Measurements from ENCODE around the gene MMD. TPM values are rescaled to one million over a fixed set of nuclear protein-coding genes. Genes with fewer than 3 reads are reported as not detected.

MMD gene
- total and polyA plus RNA-seq, 2 of the 13 experiments (the other 11 are each of a cell fraction or from before 2014, with no cell fraction given), result 121 to 225 TPM

DNA sequence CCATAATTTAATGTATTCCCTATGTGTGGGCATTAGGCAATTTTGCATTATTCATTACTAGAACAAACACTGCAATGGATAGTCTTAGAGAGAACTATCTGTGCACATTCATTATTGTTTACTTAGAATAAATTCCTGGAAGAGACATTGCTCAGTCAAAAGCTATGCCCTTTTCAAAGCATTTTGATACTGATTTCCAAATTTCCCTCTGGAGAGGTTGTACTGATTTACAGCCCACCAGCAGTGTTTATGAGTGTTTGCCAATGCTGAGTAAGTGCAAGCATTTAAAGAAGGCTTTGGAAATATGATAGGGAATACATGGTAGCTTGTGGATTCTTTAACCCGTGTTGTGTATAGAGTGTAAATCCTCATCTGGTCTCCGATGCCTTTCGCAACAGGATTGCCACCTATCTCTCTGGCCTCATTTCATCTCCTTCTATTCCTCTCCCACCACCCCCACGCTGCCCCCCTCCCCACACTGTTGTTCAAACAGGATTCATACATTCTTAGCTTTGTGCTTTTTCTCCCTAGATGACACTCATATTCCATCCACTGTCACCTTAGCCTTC, 33.4 kb upstream of the MMD start (continued):
- no peak for TF ChIP-seq ZMYM3 (CRISPR knock-in tag; IDR thresholded peaks at IDR 0.05)
- no peak for TF ChIP-seq GPN1 (CRISPR knock-in tag; IDR thresholded peaks at IDR 0.05; ENCODE audit: borderline replicate concordance)
- no peak for TF ChIP-seq STAG1 (CRISPR knock-in tag; IDR thresholded peaks at IDR 0.05)
- TF ChIP-seq HOXA5 (CRISPR knock-in tag; IDR thresholded peaks at IDR 0.05), result no peak
- TF ChIP-seq SYNCRIP (IDR thresholded peaks at IDR 0.05; ENCODE audit: insufficient read depth, low read depth, low read length), result no peak
- TF ChIP-seq, protein P1, sequence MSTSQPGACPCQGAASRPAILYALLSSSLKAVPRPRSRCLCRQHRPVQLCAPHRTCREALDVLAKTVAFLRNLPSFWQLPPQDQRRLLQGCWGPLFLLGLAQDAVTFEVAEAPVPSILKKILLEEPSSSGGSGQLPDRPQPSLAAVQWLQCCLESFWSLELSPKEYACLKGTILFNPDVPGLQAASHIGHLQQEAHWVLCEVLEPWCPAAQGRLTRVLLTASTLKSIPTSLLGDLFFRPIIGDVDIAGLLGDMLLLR (CRISPR knock-in tag; IDR thresholded peaks at IDR 0.05), result no peak
- TF ChIP-seq LCORL (IDR thresholded peaks at IDR 0.05), result no peak; the same call in 1 of the 2 replicates
- TF ChIP-seq LCORL (CRISPR knock-in tag; IDR thresholded peaks at IDR 0.05), result no peak
- peak; percentile 27 for TF ChIP-seq SKI (IDR thresholded peaks at IDR 0.05; ENCODE audit: partially characterized antibody)
- TF ChIP-seq, protein P2, sequence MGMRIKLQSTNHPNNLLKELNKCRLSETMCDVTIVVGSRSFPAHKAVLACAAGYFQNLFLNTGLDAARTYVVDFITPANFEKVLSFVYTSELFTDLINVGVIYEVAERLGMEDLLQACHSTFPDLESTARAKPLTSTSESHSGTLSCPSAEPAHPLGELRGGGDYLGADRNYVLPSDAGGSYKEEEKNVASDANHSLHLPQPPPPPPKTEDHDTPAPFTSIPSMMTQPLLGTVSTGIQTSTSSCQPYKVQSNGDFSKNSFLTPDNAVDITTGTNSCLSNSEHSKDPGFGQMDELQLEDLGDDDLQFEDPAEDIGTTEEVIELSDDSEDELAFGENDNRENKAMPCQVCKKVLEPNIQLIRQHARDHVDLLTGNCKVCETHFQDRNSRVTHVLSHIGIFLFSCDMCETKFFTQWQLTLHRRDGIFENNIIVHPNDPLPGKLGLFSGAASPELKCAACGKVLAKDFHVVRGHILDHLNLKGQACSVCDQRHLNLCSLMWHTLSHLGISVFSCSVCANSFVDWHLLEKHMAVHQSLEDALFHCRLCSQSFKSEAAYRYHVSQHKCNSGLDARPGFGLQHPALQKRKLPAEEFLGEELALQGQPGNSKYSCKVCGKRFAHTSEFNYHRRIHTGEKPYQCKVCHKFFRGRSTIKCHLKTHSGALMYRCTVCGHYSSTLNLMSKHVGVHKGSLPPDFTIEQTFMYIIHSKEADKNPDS (CRISPR knock-in tag; IDR thresholded peaks at IDR 0.05), result no peak
- TF ChIP-seq SP4 (CRISPR knock-in tag; IDR thresholded peaks at IDR 0.05), result no peak
- TF ChIP-seq ZZZ3 (CRISPR knock-in tag; IDR thresholded peaks at IDR 0.05; ENCODE audit: borderline replicate concordance), result no peak
- TF ChIP-seq HMG20A (CRISPR knock-in tag; IDR thresholded peaks at IDR 0.05; ENCODE audit: borderline replicate concordance), result peak; percentile 89; the same call in 1 of the 2 replicates
- no peak for TF ChIP-seq REPIN1 (CRISPR knock-in tag; IDR thresholded peaks at IDR 0.05; ENCODE audit: borderline replicate concordance, low read depth)
- no peak for TF ChIP-seq NRL (CRISPR knock-in tag; IDR thresholded peaks at IDR 0.05; ENCODE audit: borderline replicate concordance)
- TF ChIP-seq GTF2F1 (IDR thresholded peaks at IDR 0.05; ENCODE audit: low read length), result no peak
- TF ChIP-seq PHF21A (CRISPR knock-in tag; IDR thresholded peaks at IDR 0.05), result 0 out of 2 replicates have a peak, but pooled peaks have one; percentile 26
- TF ChIP-seq NFIC (IDR thresholded peaks at IDR 0.05; ENCODE audit: low read length), result peak; percentile 47; the same call in 1 of the 2 replicates
- peak; percentile 37; the same call in 1 of the 2 replicates for TF ChIP-seq GATAD1 (CRISPR knock-in tag; IDR thresholded peaks at IDR 0.05)
- TF ChIP-seq ZFP1 (CRISPR knock-in tag; IDR thresholded peaks at IDR 0.05), result peak; percentile 92
- TF ChIP-seq, protein P3, sequence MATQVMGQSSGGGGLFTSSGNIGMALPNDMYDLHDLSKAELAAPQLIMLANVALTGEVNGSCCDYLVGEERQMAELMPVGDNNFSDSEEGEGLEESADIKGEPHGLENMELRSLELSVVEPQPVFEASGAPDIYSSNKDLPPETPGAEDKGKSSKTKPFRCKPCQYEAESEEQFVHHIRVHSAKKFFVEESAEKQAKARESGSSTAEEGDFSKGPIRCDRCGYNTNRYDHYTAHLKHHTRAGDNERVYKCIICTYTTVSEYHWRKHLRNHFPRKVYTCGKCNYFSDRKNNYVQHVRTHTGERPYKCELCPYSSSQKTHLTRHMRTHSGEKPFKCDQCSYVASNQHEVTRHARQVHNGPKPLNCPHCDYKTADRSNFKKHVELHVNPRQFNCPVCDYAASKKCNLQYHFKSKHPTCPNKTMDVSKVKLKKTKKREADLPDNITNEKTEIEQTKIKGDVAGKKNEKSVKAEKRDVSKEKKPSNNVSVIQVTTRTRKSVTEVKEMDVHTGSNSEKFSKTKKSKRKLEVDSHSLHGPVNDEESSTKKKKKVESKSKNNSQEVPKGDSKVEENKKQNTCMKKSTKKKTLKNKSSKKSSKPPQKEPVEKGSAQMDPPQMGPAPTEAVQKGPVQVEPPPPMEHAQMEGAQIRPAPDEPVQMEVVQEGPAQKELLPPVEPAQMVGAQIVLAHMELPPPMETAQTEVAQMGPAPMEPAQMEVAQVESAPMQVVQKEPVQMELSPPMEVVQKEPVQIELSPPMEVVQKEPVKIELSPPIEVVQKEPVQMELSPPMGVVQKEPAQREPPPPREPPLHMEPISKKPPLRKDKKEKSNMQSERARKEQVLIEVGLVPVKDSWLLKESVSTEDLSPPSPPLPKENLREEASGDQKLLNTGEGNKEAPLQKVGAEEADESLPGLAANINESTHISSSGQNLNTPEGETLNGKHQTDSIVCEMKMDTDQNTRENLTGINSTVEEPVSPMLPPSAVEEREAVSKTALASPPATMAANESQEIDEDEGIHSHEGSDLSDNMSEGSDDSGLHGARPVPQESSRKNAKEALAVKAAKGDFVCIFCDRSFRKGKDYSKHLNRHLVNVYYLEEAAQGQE (IDR thresholded peaks at IDR 0.05; ENCODE audit: borderline replicate concordance in 1 of 2, low read depth in 1 of 2, low read length in 2 of 2), result no peak
- TF ChIP-seq NKX3-1 (CRISPR knock-in tag; IDR thresholded peaks at IDR 0.05), result no peak
- no peak for TF ChIP-seq ATF7 (IDR thresholded peaks at IDR 0.05)
- TF ChIP-seq ATF7 (CRISPR knock-in tag; IDR thresholded peaks at IDR 0.05), result no peak
- TF ChIP-seq FIP1L1 (IDR thresholded peaks at IDR 0.05; ENCODE audit: borderline replicate concordance, insufficient read depth, low read depth, low read length), result no peak
- TF ChIP-seq ZFP82 (CRISPR knock-in tag; IDR thresholded peaks at IDR 0.05; ENCODE audit: borderline replicate concordance), result no peak
